Stimulated activated effector memory CD8-positive, alpha-beta T cell treated with anti-CD3 and anti-CD28 coated beads, Interleukin-12 subunit alpha, Interleukin-12 subunit beta, amount 100 ng/mL, for 72 hours (primary cell): ENCODE data around the gene ADAMTSL3.
A peak's percentile ranks its signal among the peaks of the same experiment; 100 is the strongest.

ENCODE experiments used
- ATAC-seq: fragments of 150-1000 bp; cut with Tn5 transposase; 2 replicates; pipeline ENCODE4 v1.10.0; 2021
- DNase-seq, 2 donors: peaks; one replicate each; pipeline ENCODE4 v3.0.0; 2021 to 2022; ENCODE audit warnings: low spot score in 2 of 2
- H3K27ac Mint-ChIP-seq: one replicate; pipeline ENCODE4 v1.8.0; 2022; ENCODE audit warnings: mild to moderate bottlenecking, mixed read lengths
- H3K36me3 Mint-ChIP-seq: one replicate; pipeline ENCODE4 v1.8.0; 2022; ENCODE audit warnings: mild to moderate bottlenecking, mixed read lengths
- H3K4me1 Mint-ChIP-seq: one replicate; pipeline ENCODE4 v1.8.0; 2022; ENCODE audit warnings: mixed read lengths
- H3K4me3 Mint-ChIP-seq: one replicate; pipeline ENCODE4 v1.8.0; 2022; ENCODE audit warnings: mild to moderate bottlenecking, mixed read lengths
- H3K9me3 Mint-ChIP-seq: one replicate; pipeline ENCODE4 v1.8.0; 2022; ENCODE audit warnings: mixed read lengths

ADAMTSL3 gene

DNA sequence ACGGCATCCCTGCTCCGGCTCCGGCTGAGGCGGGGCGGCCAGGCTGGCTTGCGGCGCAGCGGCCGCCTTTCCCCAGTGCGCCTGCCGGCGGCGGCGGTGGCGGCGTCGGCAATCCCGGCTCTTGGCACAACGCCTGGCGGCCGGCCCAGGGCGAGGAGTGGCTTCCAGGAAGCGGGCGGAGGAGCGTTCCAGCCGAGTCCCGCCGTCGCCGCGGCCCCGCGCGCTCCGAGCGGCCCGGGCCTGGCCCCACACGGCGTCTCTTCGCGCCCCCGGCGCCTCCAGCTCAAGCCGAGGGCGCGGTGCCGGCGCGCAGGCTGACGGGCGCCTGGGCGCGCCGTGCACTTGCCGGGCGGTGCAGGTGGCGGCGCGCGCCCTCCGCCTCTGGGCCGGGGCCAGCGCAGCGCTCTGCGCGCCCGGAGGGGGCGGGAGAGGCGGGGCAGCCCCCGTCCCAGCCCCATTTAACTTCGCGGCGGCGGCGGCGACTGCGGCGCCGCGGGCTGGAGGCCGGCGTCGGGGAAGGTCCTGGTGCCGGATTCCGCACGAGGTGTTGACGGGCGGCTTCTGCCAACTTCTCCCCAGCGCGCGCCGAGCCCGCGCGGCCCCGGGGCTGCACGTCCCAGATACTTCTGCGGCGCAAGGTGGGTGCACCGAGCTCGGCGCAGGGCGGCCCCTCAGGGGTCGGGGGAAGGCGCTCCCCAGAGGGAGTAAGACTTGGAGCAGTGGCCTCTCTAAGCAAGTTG, at the start of gene ADAMTSL3:
Gene ADAMTSL3, plus strand, starts transcription at position 485 of the 740 bp plus-strand sequence. CDS start 1,639 bp downstream, outside the sequence.
- Mint-ChIP-seq H3K4me1 (no peaks in the 10 kb centered on the region), H3K4me3 (no peak within 1 kb of the TSS), H3K27ac (no peak within 1 kb of the TSS), H3K9me3 (no peaks in the 10 kb centered on the region), H3K36me3 (no peaks in the 10 kb centered on the region)
- no peak for ATAC-seq
- DNase-seq = no peak

- H3K27ac Mint-ChIP-seq = no peak overlapping the region
- H3K9me3 Mint-ChIP-seq = peaks cover 3% of the 10 kb centered on the region
- ATAC-seq = no peak
- H3K36me3 Mint-ChIP-seq = no peaks in the 10 kb centered on the region
- H3K4me1 Mint-ChIP-seq = no peaks in the 10 kb centered on the region
- H3K4me3 Mint-ChIP-seq = no peak overlapping the region
- no peak for DNase-seq
Measured at GRCh38 chr15:83604549-83604948, 49.4 kb upstream of the ADAMTSL3 start.

GRCh38 chr15:83605111-83605945, 48.6 kb upstream of the ADAMTSL3 start:
- no peak for ATAC-seq
- H3K4me3 Mint-ChIP-seq = no peak overlapping the region

GRCh38 chr15:83610132-83610531, 43.8 kb upstream of the ADAMTSL3 start:
- no peak overlapping the region for H3K4me3 Mint-ChIP-seq

More at GRCh38 chr15:83605111-83605945, 48.6 kb upstream of the ADAMTSL3 start:
- peaks cover 3% of the 10 kb centered on the region for H3K9me3 Mint-ChIP-seq
- no peaks in the 10 kb centered on the region for H3K4me1 Mint-ChIP-seq
- no peaks in the 10 kb centered on the region for H3K36me3 Mint-ChIP-seq
- H3K27ac Mint-ChIP-seq = no peak overlapping the region
- DNase-seq = no peak

DNA sequence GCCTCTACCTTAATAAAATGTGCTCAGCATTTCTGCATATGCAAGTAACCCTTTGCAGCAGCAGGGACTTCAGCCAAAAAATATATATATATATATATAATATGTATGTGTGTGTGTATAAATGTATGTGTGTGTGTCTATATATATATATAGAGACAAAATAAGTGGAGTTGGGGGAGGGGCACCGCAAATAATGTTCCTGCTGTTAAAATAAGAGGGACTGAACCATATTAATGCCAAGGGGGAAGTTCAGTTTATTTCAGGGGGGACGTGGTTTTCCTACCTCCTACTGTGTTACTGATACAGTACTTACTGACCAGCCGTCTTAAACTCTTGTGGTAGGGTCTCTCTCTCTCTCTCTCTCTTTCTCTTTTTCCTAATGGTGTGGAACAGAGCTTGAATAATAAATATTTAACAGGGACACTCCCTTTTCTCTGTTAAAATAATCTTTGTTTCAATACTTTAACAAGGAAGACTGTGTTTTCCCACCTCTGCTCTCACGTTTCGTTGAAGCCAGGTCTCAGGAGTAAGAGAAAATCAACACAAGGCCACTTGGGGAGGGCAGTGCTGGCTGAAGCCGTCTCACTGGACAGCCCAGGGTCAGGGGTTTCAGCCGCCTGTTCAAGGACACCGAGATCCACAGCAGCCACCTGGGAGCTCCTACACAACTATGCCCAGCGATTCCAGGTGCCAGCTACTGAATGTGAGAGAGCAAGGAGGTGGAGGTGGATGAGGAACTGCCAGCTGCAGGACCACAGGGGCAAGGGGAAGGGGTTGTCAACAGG, 42.8 kb upstream of the ADAMTSL3 start:
- Mint-ChIP-seq H3K4me3 (no peak overlapping the region), H3K9me3 (no peaks in the 10 kb centered on the region), H3K36me3 (no peaks in the 10 kb centered on the region), H3K27ac (no peak overlapping the region), H3K4me1 (no peaks in the 10 kb centered on the region)
- no peak for DNase-seq
- no peak for ATAC-seq

More at GRCh38 chr15:83610132-83610531, 43.8 kb upstream of the ADAMTSL3 start:
- Mint-ChIP-seq H3K9me3 (no peaks in the 10 kb centered on the region), H3K27ac (no peak overlapping the region), H3K36me3 (no peaks in the 10 kb centered on the region), H3K4me1 (no peaks in the 10 kb centered on the region)
- peak; percentile 16 for ATAC-seq
- DNase-seq = no peak

GRCh38 chr15:83612226-83612625, 41.7 kb upstream of the ADAMTSL3 start:
- no peak overlapping the region for H3K27ac Mint-ChIP-seq

GRCh38 chr15:83612898-83613635, 40.9 kb upstream of the ADAMTSL3 start:
- Mint-ChIP-seq H3K27ac (no peak overlapping the region), H3K9me3 (no peaks in the 10 kb centered on the region), H3K4me1 (no peaks in the 10 kb centered on the region), H3K36me3 (no peaks in the 10 kb centered on the region), H3K4me3 (no peak overlapping the region)
- ATAC-seq (no peak), DNase-seq (no peak)

More at GRCh38 chr15:83612226-83612625, 41.7 kb upstream of the ADAMTSL3 start:
- no peak overlapping the region for H3K4me3 Mint-ChIP-seq
- ATAC-seq (no peak), DNase-seq (no peak)
- H3K9me3 Mint-ChIP-seq = no peaks in the 10 kb centered on the region
- H3K4me1 Mint-ChIP-seq = no peaks in the 10 kb centered on the region
- no peaks in the 10 kb centered on the region for H3K36me3 Mint-ChIP-seq

- ATAC-seq (no peak), DNase-seq (no peak)
- no peaks in the 10 kb centered on the region for H3K36me3 Mint-ChIP-seq
- H3K4me1 Mint-ChIP-seq = no peaks in the 10 kb centered on the region
- H3K27ac Mint-ChIP-seq = no peak overlapping the region
- H3K4me3 Mint-ChIP-seq = no peak overlapping the region
- H3K9me3 Mint-ChIP-seq = no peaks in the 10 kb centered on the region
Measured at GRCh38 chr15:83613714-83614113, 40.2 kb upstream of the ADAMTSL3 start.

- H3K4me3 Mint-ChIP-seq = no peak overlapping the region
- DNase-seq (no peak), ATAC-seq (no peak)
- no peak overlapping the region for H3K27ac Mint-ChIP-seq
- no peaks in the 10 kb centered on the region for H3K9me3 Mint-ChIP-seq
- H3K4me1 Mint-ChIP-seq = no peaks in the 10 kb centered on the region
- H3K36me3 Mint-ChIP-seq = no peaks in the 10 kb centered on the region
Measured at GRCh38 chr15:83616840-83617239, 37.1 kb upstream of the ADAMTSL3 start.

DNA sequence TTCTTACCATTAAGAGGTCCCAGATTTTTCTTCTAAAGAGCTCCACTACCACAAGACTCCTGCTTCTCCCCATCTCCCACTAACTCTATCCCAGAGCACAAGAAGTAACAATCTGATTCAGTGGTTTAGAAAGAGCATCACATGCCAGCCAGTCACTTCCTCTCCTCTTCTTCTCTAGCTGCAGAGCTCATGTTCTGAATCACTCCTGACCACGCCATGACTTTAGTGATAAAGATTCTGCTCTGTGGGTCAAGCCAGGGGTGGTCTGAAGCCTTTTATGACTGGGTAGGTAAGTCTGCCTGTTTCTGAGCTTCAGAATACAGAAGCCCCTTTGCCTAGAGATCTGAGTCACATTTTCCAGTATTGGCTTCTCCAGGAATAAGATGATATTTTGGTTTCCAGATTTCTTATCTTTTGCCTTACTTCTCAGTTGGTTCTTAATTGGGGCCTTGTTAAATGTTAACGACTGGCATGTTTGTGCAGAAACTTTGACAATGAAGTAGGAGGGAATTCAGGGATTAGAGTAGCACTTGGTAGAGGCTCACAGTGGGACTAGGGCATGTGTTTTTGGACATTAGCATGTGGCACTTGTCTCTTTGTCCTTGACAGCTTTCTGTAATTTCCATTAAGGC, 27.6 kb upstream of the ADAMTSL3 start:
- ATAC-seq (peak; percentile 54), DNase-seq (no peak)
- H3K36me3 Mint-ChIP-seq = no peaks in the 10 kb centered on the region
- no peaks in the 10 kb centered on the region for H3K4me1 Mint-ChIP-seq
- no peak overlapping the region for H3K4me3 Mint-ChIP-seq
- no peak overlapping the region for H3K27ac Mint-ChIP-seq
- no peaks in the 10 kb centered on the region for H3K9me3 Mint-ChIP-seq

DNA sequence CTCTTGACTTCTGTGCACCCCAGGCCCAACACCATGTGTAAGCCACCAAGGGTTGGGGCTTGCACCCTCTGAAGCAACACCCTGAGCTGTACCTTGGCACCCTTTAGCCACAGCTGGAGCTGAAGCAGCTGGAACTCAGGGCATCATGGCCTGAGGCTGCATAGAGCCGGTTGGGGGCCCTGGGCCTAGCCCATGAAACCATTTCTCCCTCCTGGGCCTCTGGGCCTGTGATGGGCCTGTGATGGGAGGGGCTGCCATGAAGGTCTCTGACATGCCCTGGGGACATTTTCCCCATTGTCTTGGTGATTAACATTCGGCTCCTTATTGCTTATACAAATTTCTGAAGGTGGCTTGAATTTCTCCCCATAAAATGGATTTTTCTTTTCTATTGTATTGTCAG, 22.4 kb upstream of the ADAMTSL3 start:
- no peak overlapping the region for H3K4me3 Mint-ChIP-seq
- no peak overlapping the region for H3K27ac Mint-ChIP-seq
- H3K36me3 Mint-ChIP-seq = no peaks in the 10 kb centered on the region
- H3K9me3 Mint-ChIP-seq = peaks cover 7% of the 10 kb centered on the region
- ATAC-seq (no peak), DNase-seq (peak in 1 of 2 donors; percentile 39)
- no peaks in the 10 kb centered on the region for H3K4me1 Mint-ChIP-seq

- no peak for DNase-seq
- Mint-ChIP-seq H3K27ac (no peak overlapping the region), H3K4me3 (no peak overlapping the region), H3K4me1 (no peaks in the 10 kb centered on the region), H3K36me3 (no peaks in the 10 kb centered on the region), H3K9me3 (peaks cover 18% of the 10 kb centered on the region)
- no peak for ATAC-seq
Measured at GRCh38 chr15:83643201-83643600, 10.7 kb upstream of the ADAMTSL3 start.

GRCh38 chr15:83644439-83644838, 9.5 kb upstream of the ADAMTSL3 start:
- H3K27ac Mint-ChIP-seq = no peak overlapping the region
- no peaks in the 10 kb centered on the region for H3K4me1 Mint-ChIP-seq
- no peak for ATAC-seq
- peaks cover 14% of the 10 kb centered on the region for H3K9me3 Mint-ChIP-seq
- DNase-seq = no peak
- no peak overlapping the region for H3K4me3 Mint-ChIP-seq
- H3K36me3 Mint-ChIP-seq = no peaks in the 10 kb centered on the region

- ATAC-seq (no peak), DNase-seq (no peak)
- Mint-ChIP-seq H3K36me3 (no peaks in the 10 kb centered on the region), H3K4me1 (no peaks in the 10 kb centered on the region), H3K9me3 (no peaks in the 10 kb centered on the region), H3K4me3 (no peak overlapping the region), H3K27ac (no peak overlapping the region)
Measured at GRCh38 chr15:83650831-83651230, 3.1 kb upstream of the ADAMTSL3 start.
